Esophagus muscularis mucosa (tissue), 4 donors: Measurements from ENCODE around the gene RPS2.
"Not testable (repeated sequence)": the region's sequence is repeated elsewhere in the genome, so short reads cannot be mapped to it uniquely, and the experiment has no call there.

Experiments used
- CTCF ChIP-seq, 3 experiments: fragments of 200-600 bp in 2 of 3; fragments of 450-650 bp in 1 of 3; sonication (generic) in 2 of 3; IDR thresholded peaks; one replicate each; pipeline ENCODE4 v1.5.1; 2017 to 2019; ENCODE audit warnings: antibody characterized with exemption in 3 of 3, mild to moderate bottlenecking in 2 of 3, moderate library complexity in 1 of 3
- EP300 ChIP-seq: sonication (generic); formaldehyde crosslinking; IDR thresholded peaks from one replicate; pipeline ENCODE4 v1.6.1; 2017; ENCODE audit warnings: antibody characterized with exemption
- POLR2A ChIP-seq: fragments of 450-650 bp; IDR thresholded peaks from one replicate; pipeline ENCODE4 v1.6.1; 2017; ENCODE audit warnings: antibody characterized with exemption, moderate library complexity, mild to moderate bottlenecking, low read depth
- POLR2AphosphoS5 ChIP-seq, 2 donors: sonication (generic); formaldehyde crosslinking; IDR thresholded peaks; one replicate each; pipeline ENCODE4 v1.6.1; 2017; ENCODE audit warnings: antibody characterized with exemption in 2 of 2

GRCh38 chr16:1957434-1958142, 7.0 kb downstream of the RPS2 start:
- TF ChIP-seq CTCF (IDR thresholded peaks at IDR 0.05); POLR2AphosphoS5 (IDR thresholded peaks at IDR 0.05); POLR2A; EP300: not testable (repeated sequence)
